Natural killer cell (primary cell): Measurements from ENCODE around the gene DNAJC3. TPM values are rescaled to one million over a fixed set of nuclear protein-coding genes. Genes with fewer than 3 reads are reported as not detected.
A peak's percentile ranks its signal among the peaks of the same experiment; 100 is the strongest.

Experiments
- ATAC-seq, 3 donors: fragments of 150-1000 bp in 2 of 3; fragments of 200-7000 bp in 1 of 3; cut with Tn5 transposase; 1 replicate in 1 of 3; 2 replicates in 2 of 3; pipeline ENCODE4 v1.10.0; 2021; ENCODE audit warnings: mild to moderate bottlenecking in 2 of 3, moderate library complexity in 2 of 3
- DNase-seq, 2 donors: peaks; one replicate each; pipeline versions ENCODE4 v3.0.0 to v3.0.0-alpha.2; 2013 to 2021; ENCODE audit warnings: mixed read lengths in 1 of 2
- H3K27ac ChIP-seq: one replicate; pipeline ENCODE4 v1.5.1; 2013; ENCODE audit warnings: mild to moderate bottlenecking, low read length
- H3K27me3 ChIP-seq: one replicate; pipeline ENCODE4 v1.6.1; 2013; ENCODE audit warnings: low read length; ENCODE audit not compliant: control insufficient read depth, insufficient read depth
- H3K36me3 ChIP-seq: one replicate; pipeline ENCODE4 v1.6.1; 2013; ENCODE audit warnings: low read length; ENCODE audit not compliant: control insufficient read depth, insufficient read depth
- H3K4me1 ChIP-seq: one replicate; pipeline ENCODE4 v1.6.1; 2013; ENCODE audit warnings: low read length; ENCODE audit not compliant: control insufficient read depth, insufficient read depth
- H3K4me3 ChIP-seq: one replicate; pipeline ENCODE4 v1.5.1; 2013; ENCODE audit warnings: low read length
- H3K9me3 ChIP-seq: one replicate; pipeline ENCODE4 v1.6.1; 2013; ENCODE audit warnings: low read length; ENCODE audit not compliant: control insufficient read depth, insufficient read depth
- H3K27ac Mint-ChIP-seq, 2 donors: one replicate each; pipeline ENCODE4 v1.8.0; 2022; ENCODE audit warnings: mild to moderate bottlenecking in 2 of 2, mixed read lengths in 2 of 2, moderate library complexity in 1 of 2
- H3K27me3 Mint-ChIP-seq, 2 donors: one replicate each; pipeline ENCODE4 v1.8.0; 2022; ENCODE audit warnings: low read depth in 2 of 2, mixed read lengths in 2 of 2
- H3K36me3 Mint-ChIP-seq: one replicate; pipeline ENCODE4 v1.8.0; 2022; ENCODE audit warnings: mixed read lengths
- H3K4me1 Mint-ChIP-seq, 2 donors: one replicate each; pipeline ENCODE4 v1.8.0; 2022; ENCODE audit warnings: mixed read lengths in 2 of 2
- H3K4me3 Mint-ChIP-seq: one replicate; pipeline ENCODE4 v1.8.0; 2022; ENCODE audit warnings: mild to moderate bottlenecking, moderate library complexity, mixed read lengths
- H3K9me3 Mint-ChIP-seq, 2 donors: one replicate each; pipeline ENCODE4 v1.8.0; 2022; ENCODE audit warnings: mixed read lengths in 2 of 2
- CTCF ChIP-seq: fragments of 200-600 bp; IDR thresholded peaks from one replicate; pipeline ENCODE4 v1.8.0; 2022; ENCODE audit warnings: antibody characterized with exemption
- WGBS: methylation state at CpG from one replicate; pipeline ENCODE4 v1.1.7; 2013; ENCODE audit warnings: missing lambda C conversion rate; ENCODE audit not compliant: insufficient coverage; 5-methylcytosine and 5-hydroxymethylcytosine counted together
- intact Hi-C: fragments of 100-400 bp; cut with micrococcal nuclease; formaldehyde crosslinking; loops from one replicate; pipeline ENCODE4 v1.14.2; 2022
- total RNA-seq, 4 donors: library from RNA; stranded (reverse); fragments of 120-200 nt in 1 of 4; gene quantifications; one replicate each; pipeline versions ENCODE4 v1.2.3 to v1.2.4, GENCODE V29; 2013 to 2022

The DNAJC3 gene
- total RNA-seq, 3 donors from 2014 or later (not counting 1 experiment from before 2014, with no cell fraction given): 26.5 to 38.1 (median 29.0) TPM

DNA sequence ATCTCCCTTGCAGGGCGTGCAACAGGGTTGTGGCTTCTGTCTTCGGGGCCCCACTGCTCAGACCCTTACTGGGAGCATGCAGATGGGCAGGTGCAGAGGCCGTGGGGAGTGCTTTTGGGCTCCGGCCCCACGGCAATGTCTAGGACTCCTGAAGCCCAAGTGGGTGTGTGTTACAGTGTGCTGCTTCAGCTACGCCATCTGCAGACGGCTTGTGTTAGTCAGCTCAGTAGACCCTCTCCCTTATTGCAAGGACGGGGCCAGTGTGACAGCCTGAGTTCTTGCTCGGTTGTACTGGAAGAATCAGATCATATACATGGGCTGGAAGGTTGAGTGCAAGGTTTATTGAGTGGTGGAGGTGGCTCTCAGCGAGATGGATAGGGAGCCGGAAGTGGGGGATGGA, 39.3 kb downstream of the DNAJC3 start:
- Mint-ChIP-seq H3K36me3 (no peaks in the 10 kb centered on the region), H3K27ac (no peak overlapping the region), H3K27me3 (no peaks in the 10 kb centered on the region), H3K9me3 (no peaks in the 10 kb centered on the region), H3K4me3 (no peak overlapping the region), H3K4me1 (peaks cover 10 to 26% of the 10 kb centered on the region in 2 donors)
- no peak for ATAC-seq
- DNase-seq: no peak
- H3K9me3 ChIP-seq: no peaks in the 10 kb centered on the region
- WGBS: 97% methylated on average over 11 of the region's 11 CpGs
- H3K4me1 ChIP-seq: no peaks in the 10 kb centered on the region
- no peak overlapping the region for H3K4me3 ChIP-seq
- H3K36me3 ChIP-seq: peaks cover 14% of the 10 kb centered on the region
- intact Hi-C loops: no loop called here
- H3K27me3 ChIP-seq: no peaks in the 10 kb centered on the region
- no peak for TF ChIP-seq CTCF
- H3K27ac ChIP-seq: no peak overlapping the region

DNA sequence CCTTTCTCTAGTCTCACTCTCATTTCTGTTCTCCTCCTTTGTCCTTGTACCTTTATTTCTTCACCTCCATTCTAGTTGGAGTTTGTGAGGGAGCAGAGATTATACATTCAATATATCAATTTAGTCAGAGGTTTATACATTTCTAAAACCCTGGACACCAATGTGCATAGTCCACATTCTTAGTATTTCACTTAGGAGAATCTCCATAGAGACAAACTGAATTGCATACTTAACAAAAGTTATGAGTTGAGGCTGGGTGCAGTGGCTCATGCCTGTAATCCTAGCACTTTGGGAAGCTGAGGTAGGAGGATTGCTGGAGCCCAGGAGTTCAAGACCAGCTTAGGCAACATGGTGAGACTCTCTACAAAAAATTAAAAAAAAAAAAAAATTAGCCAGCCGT, 45.3 kb downstream of the DNAJC3 start:
- H3K36me3 Mint-ChIP-seq: no peaks in the 10 kb centered on the region

DNA sequence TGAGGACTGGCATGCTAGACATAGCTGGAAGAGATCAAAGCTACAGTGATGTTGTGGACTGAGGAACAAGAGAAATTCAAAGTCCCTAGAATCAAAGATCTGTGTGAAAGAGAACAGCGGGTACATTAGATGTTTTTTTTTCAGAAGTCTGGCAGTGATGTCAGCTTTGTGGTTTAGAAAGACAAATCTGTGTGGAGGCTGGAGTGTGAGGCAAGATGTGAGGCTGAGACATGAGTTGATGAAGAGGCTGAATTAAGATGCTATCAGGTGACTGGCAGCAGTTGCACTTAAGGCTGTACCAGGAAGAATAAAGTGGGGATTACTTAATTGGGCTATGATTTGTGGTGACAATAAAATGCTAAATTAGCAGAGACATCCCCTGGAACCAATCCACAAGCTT, 46.5 kb downstream of the DNAJC3 start:
- H3K27ac Mint-ChIP-seq: peak overlapping the region; percentile 6 to 45
- ATAC-seq (peak in 2 of 3 donors; percentile 21 to 40), DNase-seq (no peak)
- H3K4me3 Mint-ChIP-seq: no peak overlapping the region
- Histone ChIP-seq H3K36me3 (peaks cover 6% of the 10 kb centered on the region), H3K4me1 (no peaks in the 10 kb centered on the region), H3K27ac (no peak overlapping the region), H3K4me3 (no peak overlapping the region), H3K27me3 (no peaks in the 10 kb centered on the region), H3K9me3 (no peaks in the 10 kb centered on the region)
- H3K27me3 Mint-ChIP-seq: no peaks in the 10 kb centered on the region
- TF ChIP-seq CTCF: no peak
- peaks cover 36 to 39% of the 10 kb centered on the region in 2 donors for H3K4me1 Mint-ChIP-seq
- intact Hi-C loops: no loop called here
- no peaks in the 10 kb centered on the region for H3K9me3 Mint-ChIP-seq
- no peaks in the 10 kb centered on the region for H3K36me3 Mint-ChIP-seq
- WGBS: 90% methylated on average over 1 of the region's 1 CpG

More for the DNA sequence above, 45.3 kb downstream of the DNAJC3 start:
- no peaks in the 10 kb centered on the region for H3K27me3 Mint-ChIP-seq
- peak overlapping the region in 1 of 2 donors; percentile 10 for H3K27ac Mint-ChIP-seq
- Histone ChIP-seq H3K4me1 (no peaks in the 10 kb centered on the region), H3K9me3 (no peaks in the 10 kb centered on the region), H3K4me3 (no peak overlapping the region), H3K27ac (no peak overlapping the region), H3K27me3 (no peaks in the 10 kb centered on the region), H3K36me3 (peaks cover 6% of the 10 kb centered on the region)
- ATAC-seq (no peak), DNase-seq (no peak)
- intact Hi-C loops: no loop called here
- no peaks in the 10 kb centered on the region for H3K9me3 Mint-ChIP-seq
- no peak overlapping the region for H3K4me3 Mint-ChIP-seq
- peaks cover 30 to 40% of the 10 kb centered on the region in 2 donors for H3K4me1 Mint-ChIP-seq
- WGBS: 92% methylated on average over 1 of the region's 1 CpG
- TF ChIP-seq CTCF: no peak

DNA sequence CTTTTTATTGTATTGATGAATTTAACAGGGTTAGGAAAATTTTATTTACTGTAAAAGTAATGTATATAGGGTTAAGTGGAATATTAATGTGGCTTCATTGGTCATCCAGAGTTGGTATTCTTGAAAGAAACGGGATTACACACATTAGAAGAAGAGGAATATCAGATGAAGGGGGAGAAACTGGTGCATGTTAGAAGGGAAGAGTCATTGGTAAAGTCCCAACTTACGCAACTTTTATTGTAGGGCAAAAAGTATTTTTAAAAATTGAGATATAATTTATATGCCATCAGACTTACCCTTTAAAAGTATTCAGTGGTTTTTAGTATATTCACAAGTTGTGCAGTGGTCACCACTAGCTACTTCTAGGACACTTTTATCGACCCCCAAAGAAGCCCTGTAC, 47.3 kb downstream of the DNAJC3 start:
- DNase-seq (no peak), ATAC-seq (no peak)
- Mint-ChIP-seq H3K4me3 (no peak overlapping the region), H3K27ac (peak overlapping the region in 1 of 2 donors; percentile 26), H3K36me3 (no peaks in the 10 kb centered on the region), H3K9me3 (no peaks in the 10 kb centered on the region), H3K27me3 (no peaks in the 10 kb centered on the region), H3K4me1 (peaks cover 34 to 47% of the 10 kb centered on the region in 2 donors)
- H3K27ac ChIP-seq: no peak overlapping the region
- peaks cover 6% of the 10 kb centered on the region for H3K36me3 ChIP-seq
- no peaks in the 10 kb centered on the region for H3K9me3 ChIP-seq
- H3K4me1 ChIP-seq: no peaks in the 10 kb centered on the region
- no peaks in the 10 kb centered on the region for H3K27me3 ChIP-seq
- 93% methylated on average over 2 of the region's 3 CpGs for WGBS
- no peak overlapping the region for H3K4me3 ChIP-seq
- no peak for TF ChIP-seq CTCF
- intact Hi-C loops: no loop called here
